BJ (cell line): ENCODE measurements around the gene FAM131B. TPM values are rescaled to one million over a fixed set of nuclear protein-coding genes. Genes with fewer than 3 reads are reported as not detected.

Experiments
- CTCF ChIA-PET: fragments of 350-600 bp; formaldehyde crosslinking; extraction: SDS; loops from one replicate; lab custom pipeline; 2021; ENCODE audit warnings: antibody characterized with exemption, inconsistent platforms; lab: Yijun Ruan, JAX
- POLR2A ChIA-PET: fragments of 300-600 bp; sonication (Branson Sonifier 250); formaldehyde crosslinking; extraction: SDS; loops from one replicate; lab custom pipeline; 2021; ENCODE audit warnings: antibody characterized with exemption; lab: Charles Lee
- DNase-seq: peaks from one replicate; pipeline ENCODE4 v3.0.0-alpha.2; 2011; ENCODE audit warnings: low read depth
- H3K27me3 ChIP-seq: 2 replicates; pipeline ENCODE4 v1.6.0; 2011; ENCODE audit warnings: low read length; ENCODE audit not compliant: control insufficient read depth, insufficient read depth
- H3K36me3 ChIP-seq: 2 replicates; pipeline ENCODE4 v1.5.1; 2011; ENCODE audit warnings: low read length; ENCODE audit not compliant: control insufficient read depth, insufficient read depth
- H3K4me3 ChIP-seq: 2 replicates; pipeline ENCODE4 v1.5.1; 2011; ENCODE audit warnings: low read depth, mild to moderate bottlenecking, control low read depth, low read length
- CTCF ChIP-seq: IDR thresholded peaks from 2 replicates; pipeline ENCODE4 v1.5.1; 2011; ENCODE audit warnings: low read depth, mild to moderate bottlenecking, control low read depth, inconsistent platforms, low read length, moderate library complexity; ENCODE audit not compliant: insufficient read depth
- polyA plus RNA-seq: library from polyadenylated mRNA; depleted of rRNA; stranded (reverse); fragments of >200 nt; gene quantifications from 2 replicates; pipeline ENCODE4 v1.2.3, GENCODE V29; 2011

The FAM131B gene
- polyA plus RNA-seq, 1 experiment, result 2.9 TPM

DNA sequence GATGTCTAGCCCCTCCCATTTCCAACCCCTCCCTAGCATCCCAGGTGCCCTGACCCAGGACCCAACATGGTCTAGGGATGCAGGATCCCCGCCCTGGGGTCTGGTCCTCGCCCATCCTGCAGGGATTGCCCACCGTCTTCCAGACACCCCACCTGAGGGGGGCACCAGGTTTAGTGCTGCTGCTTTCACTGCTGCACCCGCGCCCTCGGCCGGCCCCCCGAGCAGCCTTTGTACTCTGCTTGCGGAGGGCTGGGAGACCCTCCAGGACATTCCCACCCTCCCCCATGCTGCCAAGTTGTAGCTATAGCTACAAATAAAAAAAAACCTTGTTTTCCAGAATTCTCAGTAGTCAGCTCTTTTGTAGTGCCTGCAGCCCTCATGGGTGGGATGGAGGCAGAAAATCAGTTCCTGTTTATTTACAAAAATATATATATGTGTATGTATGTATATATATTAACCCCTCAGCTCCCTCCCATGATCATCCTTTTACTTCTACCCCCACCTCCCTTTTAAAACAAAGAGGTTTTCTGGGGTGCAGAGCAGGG is 28.3 kb upstream of the FAM131B start:
- ChIA-PET POLR2A (no interaction called here), CTCF (interaction anchor here (0.6 to 1.1 kb wide), 4 partner anchors 9 to 36 kb away, joined by 3 to 4 read pairs (median 4); partner anchors contain the start of gene ZYX)
- TF ChIP-seq CTCF, result no peak
- H3K4me3 ChIP-seq, result no peak overlapping the region
- DNase-seq, result no peak
- H3K36me3 ChIP-seq, result peaks cover 44% of the 10 kb centered on the region
- H3K27me3 ChIP-seq, result no peaks in the 10 kb centered on the region

DNA sequence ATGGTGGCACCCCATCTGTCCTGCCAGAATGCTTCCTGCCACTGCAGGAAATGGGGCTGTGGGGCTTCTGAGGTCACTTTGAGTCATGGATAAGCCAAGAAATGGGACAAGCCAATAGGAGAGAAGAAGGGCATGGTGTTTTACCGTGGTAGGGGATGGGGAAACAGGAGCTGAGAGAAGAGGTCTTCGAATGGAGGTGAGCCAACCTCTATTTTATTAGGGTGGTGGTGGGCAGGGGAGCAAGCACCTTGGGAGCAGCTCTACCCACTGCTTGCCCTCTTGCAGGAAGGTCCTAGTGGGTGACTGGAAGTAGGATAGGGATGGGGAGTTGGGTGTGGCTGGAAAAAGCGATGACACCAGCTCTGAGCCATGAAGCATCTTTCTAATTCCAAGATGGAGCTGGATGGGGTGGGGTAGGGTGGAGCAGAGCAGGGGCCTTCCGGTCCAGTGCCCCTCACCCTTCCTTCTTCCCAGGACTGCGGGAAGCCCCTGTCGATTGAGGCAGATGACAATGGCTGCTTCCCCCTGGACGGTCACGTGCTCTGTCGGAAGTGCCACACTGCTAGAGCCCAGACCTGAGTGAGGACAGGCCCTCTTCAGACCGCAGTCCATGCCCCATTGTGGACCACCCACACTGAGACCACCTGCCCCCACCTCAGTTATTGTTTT is 27.7 kb upstream of the FAM131B start:
- POLR2A ChIA-PET, result no interaction called here
- H3K27me3 ChIP-seq, result no peaks in the 10 kb centered on the region
- TF ChIP-seq CTCF, result no peak
- no peak for DNase-seq
- H3K4me3 ChIP-seq, result no peak overlapping the region
- CTCF ChIA-PET, result interaction anchor here (0.8 to 1.1 kb wide), 2 partner anchors 9 to 10 kb away, joined by 4 read pairs; partner anchors contain the start of gene ZYX
- H3K36me3 ChIP-seq, result peaks cover 46% of the 10 kb centered on the region

GRCh38 chr7:143389316-143390103 is 27.0 kb upstream of the FAM131B start:
- ChIA-PET POLR2A (no interaction called here), CTCF (interaction anchor here (1.6 to 1.8 kb wide), 2 partner anchors 27 to 149 kb away, joined by 3 to 4 read pairs; no protein-coding TSS in a partner anchor)
- H3K27me3 ChIP-seq, result no peaks in the 10 kb centered on the region
- 0 out of 2 replicates have a peak, but pooled peaks have one; percentile 8 for TF ChIP-seq CTCF
- no peak for DNase-seq
- no peak overlapping the region for H3K4me3 ChIP-seq
- H3K36me3 ChIP-seq, result peaks cover 49% of the 10 kb centered on the region

DNA sequence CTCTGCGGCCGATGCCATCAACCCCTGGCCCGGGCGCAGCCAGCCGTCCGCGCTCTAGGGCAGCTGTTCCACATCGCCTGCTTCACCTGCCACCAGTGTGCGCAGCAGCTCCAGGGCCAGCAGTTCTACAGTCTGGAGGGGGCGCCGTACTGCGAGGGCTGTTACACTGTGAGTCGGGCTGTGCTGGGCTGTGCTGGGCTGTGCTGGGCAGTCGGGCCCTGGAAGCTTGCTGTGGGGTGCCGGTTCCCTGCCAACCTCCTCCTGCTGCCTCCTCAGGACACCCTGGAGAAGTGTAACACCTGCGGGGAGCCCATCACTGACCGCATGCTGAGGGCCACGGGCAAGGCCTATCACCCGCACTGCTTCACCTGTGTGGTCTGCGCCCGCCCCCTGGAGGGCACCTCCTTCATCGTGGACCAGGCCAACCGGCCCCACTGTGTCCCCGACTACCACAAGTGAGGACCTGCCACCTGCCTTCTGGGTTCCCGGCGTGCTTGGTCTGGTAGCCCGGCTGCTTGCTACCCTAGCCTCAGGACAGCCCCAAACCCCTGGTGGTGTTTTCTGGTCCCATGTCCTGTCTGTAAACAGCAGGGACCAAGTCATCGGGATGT is 26.1 kb upstream of the FAM131B start:
- DNase-seq, result no peak
- no peaks in the 10 kb centered on the region for H3K27me3 ChIP-seq
- TF ChIP-seq CTCF, result no peak
- ChIA-PET POLR2A (no interaction called here), CTCF (interaction anchor here (0.7 to 1.8 kb wide), 4 partner anchors 20 to 148 kb away, joined by 3 to 4 read pairs (median 3); partner anchors contain the start of gene EPHA1)
- H3K36me3 ChIP-seq, result peaks cover 51% of the 10 kb centered on the region
- H3K4me3 ChIP-seq, result no peak overlapping the region
